Suprapubic skin (tissue), 4 donors: ENCODE results near the gene SEMA4A. TPM values are rescaled to one million over a fixed set of nuclear protein-coding genes. Genes with fewer than 3 reads are reported as not detected.

Experiments used
- DNase-seq, 2 donors: peaks; one replicate each; pipeline ENCODE4 v3.0.0-alpha.2; 2019; ENCODE audit warnings: low spot score in 2 of 2
- H3K27ac ChIP-seq: fragments of 200-600 bp; sonication (generic); one replicate; pipeline ENCODE4 v1.5.1; 2019
- H3K27me3 ChIP-seq: fragments of 200-600 bp; sonication (generic); one replicate; pipeline ENCODE4 v1.5.1; 2019
- H3K36me3 ChIP-seq: fragments of 200-600 bp; sonication (generic); one replicate; pipeline ENCODE4 v1.5.1; 2019
- H3K4me1 ChIP-seq: fragments of 200-600 bp; sonication (generic); one replicate; pipeline ENCODE4 v1.5.1; 2019
- H3K4me3 ChIP-seq: fragments of 200-600 bp; sonication (generic); one replicate; pipeline ENCODE4 v1.5.1; 2019; ENCODE audit warnings: mild to moderate bottlenecking
- H3K9me3 ChIP-seq: fragments of 200-600 bp; sonication (generic); one replicate; pipeline ENCODE4 v1.5.1; 2019
- CTCF ChIP-seq, 2 donors: fragments of 200-600 bp in 1 of 2; fragments of 450-650 bp in 1 of 2; sonication (generic) in 1 of 2; IDR thresholded peaks; one replicate each; pipeline ENCODE4 v1.5.1; 2016 to 2019; ENCODE audit warnings: antibody characterized with exemption in 2 of 2, mild to moderate bottlenecking in 1 of 2, moderate library complexity in 1 of 2
- EP300 ChIP-seq: sonication (generic); formaldehyde crosslinking; IDR thresholded peaks from one replicate; pipeline ENCODE4 v1.6.1; 2017; ENCODE audit warnings: antibody characterized with exemption
- POLR2A ChIP-seq, 2 donors: fragments of 450-650 bp; IDR thresholded peaks; one replicate each; pipeline ENCODE4 v1.6.1; 2017; ENCODE audit warnings: antibody characterized with exemption in 2 of 2, mild to moderate bottlenecking in 2 of 2, moderate library complexity in 2 of 2
- POLR2AphosphoS5 ChIP-seq, 3 donors: sonication (generic); formaldehyde crosslinking; IDR thresholded peaks; one replicate each; pipeline ENCODE4 v1.6.1; 2017; ENCODE audit warnings: antibody characterized with exemption in 3 of 3
- WGBS: methylation state at CpG from one replicate; pipeline ENCODE4 v1.1.5; 2018; 5-methylcytosine and 5-hydroxymethylcytosine counted together
- total RNA-seq, 4 donors: library from RNA; depleted of rRNA; stranded (reverse); fragments of >200 nt; gene quantifications; one replicate each; pipeline ENCODE4 v1.1.0, GENCODE V29; 2016

SEMA4A gene
- total RNA-seq, 4 donors from 2014 or later: 43.8 to 61.2 (median 50.2) TPM

DNA sequence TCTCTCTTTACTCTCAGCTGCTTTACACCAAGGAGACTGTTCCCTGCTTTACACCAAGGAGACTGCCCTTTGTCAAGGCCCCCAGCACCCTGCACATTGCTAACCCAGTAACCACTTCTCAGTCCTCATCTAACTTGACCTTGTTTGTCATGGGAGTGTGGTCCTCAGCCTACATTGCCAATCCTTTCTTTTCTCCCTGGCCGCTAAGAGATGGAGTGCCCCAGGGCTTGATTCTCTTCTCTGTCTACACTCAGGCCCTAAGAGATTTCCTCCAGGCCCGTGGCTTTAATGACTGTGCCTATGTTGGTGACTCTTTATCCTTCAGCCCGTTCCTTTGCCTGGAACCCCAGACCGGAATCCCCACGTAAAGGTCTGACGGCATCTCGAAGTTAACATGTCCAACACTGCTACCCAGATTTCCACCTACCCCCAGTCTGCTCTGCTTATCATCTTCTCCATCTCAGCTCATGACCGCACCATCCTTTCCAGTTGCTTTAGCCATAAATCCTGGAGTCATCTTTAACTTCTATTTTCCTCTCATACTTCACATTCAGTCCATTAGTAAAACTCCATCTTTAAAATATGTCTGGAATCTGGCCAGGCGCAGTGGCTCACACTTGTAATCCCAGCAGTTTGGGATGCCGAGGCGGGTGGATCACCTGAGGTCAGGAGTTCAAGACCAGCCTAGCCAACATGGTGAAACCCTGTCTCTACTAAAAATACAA, 9.5 kb upstream of the SEMA4A start:
- DNase-seq: no peak
- TF ChIP-seq POLR2AphosphoS5 (IDR thresholded peaks at IDR 0.05) (peak in 1 of 3 donors; percentile 8), EP300 (no peak)

DNA sequence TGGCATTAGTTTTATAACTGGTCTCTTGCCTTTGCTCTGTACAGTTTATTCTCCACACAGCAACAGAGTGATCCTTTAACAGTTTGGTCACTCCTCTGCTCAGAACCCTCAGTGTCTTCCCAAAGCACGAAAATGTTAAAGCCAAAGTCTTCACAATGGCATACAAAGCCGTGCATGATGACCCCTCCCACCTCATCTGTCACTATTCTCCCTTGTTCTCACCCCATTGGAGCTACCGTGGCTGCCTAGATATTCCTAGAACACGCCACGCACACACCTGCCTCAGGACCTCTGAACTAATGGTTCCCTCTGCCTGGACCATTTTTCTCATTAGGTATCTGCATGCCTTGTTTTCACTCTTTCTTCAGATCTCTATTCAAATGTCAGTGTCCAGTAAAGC, 8.6 kb upstream of the SEMA4A start:
- TF ChIP-seq POLR2A (IDR thresholded peaks at IDR 0.05) (no peak), POLR2AphosphoS5 (IDR thresholded peaks at IDR 0.05) (no peak), EP300 (no peak), CTCF (IDR thresholded peaks at IDR 0.05) (no peak)
- WGBS: 50% methylated on average over 5 of the region's 5 CpGs
- no peak for DNase-seq
- H3K4me1 ChIP-seq: peaks cover 38% of the 10 kb centered on the region
- H3K36me3 ChIP-seq: peaks cover 1% of the 10 kb centered on the region
- H3K4me3 ChIP-seq: no peak overlapping the region
- no peaks in the 10 kb centered on the region for H3K27me3 ChIP-seq
- H3K9me3 ChIP-seq: no peaks in the 10 kb centered on the region
- no peak overlapping the region for H3K27ac ChIP-seq

More for the DNA sequence above, 9.5 kb upstream of the SEMA4A start:
- Histone ChIP-seq H3K9me3 (no peaks in the 10 kb centered on the region), H3K27me3 (no peaks in the 10 kb centered on the region), H3K36me3 (peaks cover 10% of the 10 kb centered on the region), H3K4me1 (peaks cover 44% of the 10 kb centered on the region), H3K4me3 (no peak overlapping the region), H3K27ac (no peak overlapping the region)
- 53% methylated on average over 11 of the region's 11 CpGs for WGBS

- TF ChIP-seq EP300 (no peak), CTCF (IDR thresholded peaks at IDR 0.05) (no peak), POLR2AphosphoS5 (IDR thresholded peaks at IDR 0.05) (no peak), POLR2A (IDR thresholded peaks at IDR 0.05) (no peak)
- H3K4me3 ChIP-seq: no peak overlapping the region
- WGBS: 59% methylated on average over 2 of the region's 2 CpGs
- peaks cover 30% of the 10 kb centered on the region for H3K4me1 ChIP-seq
- no peaks in the 10 kb centered on the region for H3K9me3 ChIP-seq
- H3K27ac ChIP-seq: no peak overlapping the region
- DNase-seq: no peak
- no peaks in the 10 kb centered on the region for H3K36me3 ChIP-seq
- no peaks in the 10 kb centered on the region for H3K27me3 ChIP-seq
These were observed 7.8 kb upstream of the SEMA4A start for GRCh38 chr1:156145650-156146019.

- no peak overlapping the region for H3K4me3 ChIP-seq
- peaks cover 28% of the 10 kb centered on the region for H3K4me1 ChIP-seq
- 10% methylated on average over 13 of the region's 13 CpGs for WGBS
- DNase-seq: peak in 1 of 2 donors; percentile 87
- no peaks in the 10 kb centered on the region for H3K9me3 ChIP-seq
- no peaks in the 10 kb centered on the region for H3K36me3 ChIP-seq
- TF ChIP-seq EP300 (no peak), POLR2A (IDR thresholded peaks at IDR 0.05) (no peak), CTCF (IDR thresholded peaks at IDR 0.05) (peak; percentile 37 to 68), POLR2AphosphoS5 (IDR thresholded peaks at IDR 0.05) (peak in 1 of 3 donors; percentile 42)
- H3K27me3 ChIP-seq: no peaks in the 10 kb centered on the region
- H3K27ac ChIP-seq: no peak overlapping the region
These were observed 7.2 kb upstream of the SEMA4A start for GRCh38 chr1:156146020-156146768.

DNA sequence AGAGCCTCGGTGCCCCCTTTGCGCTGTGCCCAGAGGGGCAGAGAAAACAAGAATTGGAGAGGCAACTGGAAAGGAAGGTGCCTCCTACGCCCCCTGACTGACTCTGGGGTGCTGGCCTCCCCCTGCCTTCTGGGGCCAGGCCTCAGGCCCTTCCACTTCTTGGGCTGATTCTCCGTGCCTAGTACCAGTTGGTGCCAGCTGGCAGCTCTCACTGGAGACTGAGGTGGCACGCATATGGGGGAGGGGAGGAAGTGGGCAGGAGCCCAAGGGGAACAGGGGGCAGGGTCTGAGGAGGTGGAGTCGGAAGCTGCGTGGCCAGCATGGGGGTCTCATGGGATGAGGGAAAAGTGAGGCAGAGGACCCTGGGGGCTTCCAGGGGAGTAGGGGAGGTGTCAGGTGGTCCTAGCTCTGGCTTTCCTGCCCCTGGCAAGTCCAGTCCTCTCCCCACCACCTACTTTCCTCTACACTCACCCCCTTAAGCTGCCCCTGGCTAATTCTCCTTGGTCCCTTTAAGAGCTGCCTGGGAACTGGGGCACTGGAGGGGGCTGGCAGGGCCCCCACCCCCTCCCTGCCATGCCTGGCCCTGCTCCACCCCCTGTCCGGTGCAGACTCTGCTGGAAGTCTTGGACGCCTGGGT, 6.5 kb upstream of the SEMA4A start:
- Histone ChIP-seq H3K4me1 (peaks cover 28% of the 10 kb centered on the region), H3K36me3 (no peaks in the 10 kb centered on the region), H3K27me3 (no peaks in the 10 kb centered on the region), H3K9me3 (no peaks in the 10 kb centered on the region), H3K4me3 (no peak overlapping the region), H3K27ac (no peak overlapping the region)
- WGBS: 17% methylated on average over 8 of the region's 9 CpGs
- TF ChIP-seq CTCF (IDR thresholded peaks at IDR 0.05) (no peak), POLR2AphosphoS5 (IDR thresholded peaks at IDR 0.05) (no peak), EP300 (no peak), POLR2A (IDR thresholded peaks at IDR 0.05) (no peak)
- no peak for DNase-seq
